ENCODE data around the gene ATG7.

- TF ChIP-seq TCF7L2 (IDR thresholded peaks at IDR 0.05; ENCODE audit: borderline replicate concordance, low read depth, low read length) (no peak), ZNF16 (tag by site-specific recombination; IDR thresholded peaks at IDR 0.05; ENCODE audit: low read depth) (no peak), ZNF558 (tag by site-specific recombination; IDR thresholded peaks at IDR 0.05) (no peak), ZNF768 (tag by site-specific recombination; IDR thresholded peaks at IDR 0.05) (no peak), YY2 (tag by site-specific recombination; IDR thresholded peaks at IDR 0.05) (no peak), ZBTB49 (tag by site-specific recombination; IDR thresholded peaks at IDR 0.05; ENCODE audit: low read depth) (no peak), ZNF518A (tag by site-specific recombination; conservative IDR thresholded peaks at IDR 0.05; ENCODE audit: low read depth) (no peak)
Measured at GRCh38 chr3:11246663-11246970, 25.6 kb upstream of the ATG7 start.
